ENCODE data around the gene VIPR2.

Gene VIPR2

GRCh38 chr7:158979635-158980351 is 164.9 kb downstream of the VIPR2 start:
- no peak for DNase-seq

GRCh38 chr7:158979023-158979529 is 165.6 kb downstream of the VIPR2 start:
- no peak for DNase-seq

Data from right forelimb (tissue), 1 donor.